GM06990 (cell line): Measurements from ENCODE around the gene RASSF8.

Experiments used
- DNase-seq: peaks from one replicate; pipeline ENCODE4 v3.0.0-alpha.2; 2011; ENCODE audit not compliant: insufficient read length; ENCODE audit errors: extremely low read depth
- H3K27me3 ChIP-seq: replicated peaks from 2 replicates; pipeline ENCODE4 v1.6.0; 2011; ENCODE audit warnings: low read length; ENCODE audit not compliant: control insufficient read depth, insufficient read depth
- H3K36me3 ChIP-seq: 2 replicates; pipeline ENCODE4 v1.5.1; 2011; ENCODE audit warnings: low read length; ENCODE audit not compliant: control insufficient read depth, insufficient read depth
- H3K4me3 ChIP-seq: replicated peaks from 2 replicates; pipeline ENCODE4 v1.5.1; 2011; ENCODE audit warnings: low read depth, mild to moderate bottlenecking, control low read depth, low read length
- TF ChIP-seq, protein P1 (sequence below): IDR thresholded peaks from 2 replicates; pipeline ENCODE4 v1.5.1; 2011; ENCODE audit warnings: low read length, control low read depth, mild to moderate bottlenecking, inconsistent platforms; ENCODE audit not compliant: insufficient read depth, poor library complexity, severe bottlenecking

The RASSF8 gene, protein sequence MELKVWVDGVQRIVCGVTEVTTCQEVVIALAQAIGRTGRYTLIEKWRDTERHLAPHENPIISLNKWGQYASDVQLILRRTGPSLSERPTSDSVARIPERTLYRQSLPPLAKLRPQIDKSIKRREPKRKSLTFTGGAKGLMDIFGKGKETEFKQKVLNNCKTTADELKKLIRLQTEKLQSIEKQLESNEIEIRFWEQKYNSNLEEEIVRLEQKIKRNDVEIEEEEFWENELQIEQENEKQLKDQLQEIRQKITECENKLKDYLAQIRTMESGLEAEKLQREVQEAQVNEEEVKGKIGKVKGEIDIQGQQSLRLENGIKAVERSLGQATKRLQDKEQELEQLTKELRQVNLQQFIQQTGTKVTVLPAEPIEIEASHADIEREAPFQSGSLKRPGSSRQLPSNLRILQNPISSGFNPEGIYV

DNA sequence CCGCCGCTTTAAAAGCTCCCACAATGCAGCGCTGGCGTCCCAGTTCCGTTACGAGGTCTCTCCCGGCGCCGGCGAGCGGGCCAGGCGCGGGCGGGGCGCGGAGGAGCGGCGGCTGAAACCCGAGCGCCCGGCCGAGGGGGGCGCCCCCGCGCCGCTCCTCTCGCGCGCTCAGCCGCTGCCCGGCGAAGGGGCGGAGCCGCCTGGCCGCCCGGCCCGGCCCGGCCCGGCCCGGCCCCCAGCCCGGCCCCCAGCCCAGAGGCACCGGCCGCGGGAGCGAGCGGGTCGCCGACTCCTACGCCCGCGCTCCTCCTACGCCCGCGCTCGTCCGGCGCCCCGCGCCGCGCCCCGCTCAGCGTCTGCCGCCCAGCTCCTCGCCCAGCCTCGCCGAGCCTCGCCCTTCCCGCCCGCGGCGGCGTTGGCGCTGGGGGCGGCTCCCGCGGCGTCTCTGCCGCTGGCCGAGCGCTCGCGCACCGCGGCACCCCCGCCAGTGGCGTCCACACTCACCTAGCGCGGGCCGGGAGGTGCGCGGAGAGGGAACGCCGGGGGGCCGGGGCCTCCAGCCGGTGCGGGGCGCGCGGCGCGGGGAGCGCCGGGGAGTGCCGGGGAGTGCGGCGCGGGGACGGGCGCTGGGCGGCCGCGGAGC, at the start of gene RASSF8:
RASSF8 (plus strand) TSS at position 255 of the 643 bp plus-strand sequence. CDS start 96,662 bp downstream, outside the sequence.
- no peaks in the 10 kb centered on the region for H3K36me3 ChIP-seq
- TF ChIP-seq, protein P1, sequence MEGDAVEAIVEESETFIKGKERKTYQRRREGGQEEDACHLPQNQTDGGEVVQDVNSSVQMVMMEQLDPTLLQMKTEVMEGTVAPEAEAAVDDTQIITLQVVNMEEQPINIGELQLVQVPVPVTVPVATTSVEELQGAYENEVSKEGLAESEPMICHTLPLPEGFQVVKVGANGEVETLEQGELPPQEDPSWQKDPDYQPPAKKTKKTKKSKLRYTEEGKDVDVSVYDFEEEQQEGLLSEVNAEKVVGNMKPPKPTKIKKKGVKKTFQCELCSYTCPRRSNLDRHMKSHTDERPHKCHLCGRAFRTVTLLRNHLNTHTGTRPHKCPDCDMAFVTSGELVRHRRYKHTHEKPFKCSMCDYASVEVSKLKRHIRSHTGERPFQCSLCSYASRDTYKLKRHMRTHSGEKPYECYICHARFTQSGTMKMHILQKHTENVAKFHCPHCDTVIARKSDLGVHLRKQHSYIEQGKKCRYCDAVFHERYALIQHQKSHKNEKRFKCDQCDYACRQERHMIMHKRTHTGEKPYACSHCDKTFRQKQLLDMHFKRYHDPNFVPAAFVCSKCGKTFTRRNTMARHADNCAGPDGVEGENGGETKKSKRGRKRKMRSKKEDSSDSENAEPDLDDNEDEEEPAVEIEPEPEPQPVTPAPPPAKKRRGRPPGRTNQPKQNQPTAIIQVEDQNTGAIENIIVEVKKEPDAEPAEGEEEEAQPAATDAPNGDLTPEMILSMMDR: no peak
- peak; percentile 37 for DNase-seq
- H3K27me3 ChIP-seq: peaks cover 1% of the 10 kb centered on the region
- H3K4me3 ChIP-seq: peak within 1 kb of the TSS; percentile 55

DNA sequence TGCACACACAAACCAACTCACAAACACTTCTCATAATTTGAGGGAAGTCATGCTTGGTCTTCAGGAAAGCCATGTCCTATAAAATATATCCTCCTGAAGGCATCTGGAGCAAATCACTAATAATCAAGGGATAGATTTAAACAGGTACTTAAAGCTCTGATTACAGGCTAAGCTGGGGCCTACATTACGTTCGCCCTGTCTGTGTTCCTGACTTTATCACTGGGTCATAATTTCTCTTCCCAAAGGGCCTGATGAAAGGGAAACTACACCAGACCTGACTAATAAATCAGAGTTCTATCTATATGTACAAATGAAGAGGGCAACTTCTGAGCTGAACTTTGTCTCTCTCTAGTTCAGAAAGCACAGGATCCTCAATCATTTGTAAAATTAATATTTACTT, 43.9 kb upstream of the RASSF8 start:
- Histone ChIP-seq H3K27me3 (no peaks in the 10 kb centered on the region), H3K4me3 (no peak overlapping the region), H3K36me3 (no peaks in the 10 kb centered on the region)
- TF ChIP-seq, protein P1: no peak
- no peak for DNase-seq

DNA sequence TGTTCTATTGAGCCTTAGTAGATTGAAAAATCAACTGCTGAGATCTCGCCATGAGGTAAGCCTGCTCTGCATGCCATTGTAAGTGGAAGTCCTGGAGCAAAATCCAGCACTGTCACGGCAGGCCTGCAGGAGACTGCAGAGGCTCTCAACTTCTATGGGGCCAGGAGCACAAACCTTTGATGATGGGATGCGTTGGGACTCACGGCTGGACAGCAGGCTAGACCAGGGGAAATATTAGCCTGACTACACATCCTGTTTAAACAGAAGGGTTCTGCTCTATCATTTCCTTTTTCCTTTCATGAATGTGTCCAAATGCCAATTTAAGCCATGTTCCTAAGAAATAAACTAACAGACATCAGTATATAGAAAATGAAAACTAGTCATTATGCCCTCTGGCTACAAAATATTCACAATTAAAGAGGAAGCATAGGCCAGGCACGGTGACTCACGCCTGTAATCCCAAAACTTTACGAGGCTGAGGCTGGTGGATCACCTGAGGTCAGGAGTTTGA, 33.9 kb upstream of the RASSF8 start:
- Histone ChIP-seq H3K27me3 (no peaks in the 10 kb centered on the region), H3K4me3 (no peak overlapping the region), H3K36me3 (no peaks in the 10 kb centered on the region)
- DNase-seq: no peak
- TF ChIP-seq, protein P1: no peak

DNA sequence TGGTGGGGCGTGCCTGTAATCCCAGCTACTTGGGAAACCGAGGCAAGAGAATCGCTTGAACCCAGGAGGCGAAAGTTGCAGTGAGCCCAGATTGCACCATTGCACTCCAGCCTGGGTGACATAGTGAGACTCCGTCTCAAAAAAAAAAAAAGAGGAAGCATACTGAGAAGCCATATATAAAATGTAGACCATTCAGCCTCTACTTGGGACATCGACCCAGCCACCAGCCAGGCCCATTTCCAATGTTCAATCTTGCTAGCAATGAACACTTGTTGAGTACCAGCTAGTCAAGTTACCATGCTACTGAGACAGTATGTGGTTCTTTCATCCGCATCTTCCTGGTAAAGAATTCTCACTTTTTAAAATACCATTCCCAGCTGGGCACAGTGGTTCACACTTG, 33.4 kb upstream of the RASSF8 start:
- TF ChIP-seq, protein P1: no peak
- no peak for DNase-seq
- Histone ChIP-seq H3K4me3 (no peak overlapping the region), H3K27me3 (no peaks in the 10 kb centered on the region), H3K36me3 (no peaks in the 10 kb centered on the region)

DNA sequence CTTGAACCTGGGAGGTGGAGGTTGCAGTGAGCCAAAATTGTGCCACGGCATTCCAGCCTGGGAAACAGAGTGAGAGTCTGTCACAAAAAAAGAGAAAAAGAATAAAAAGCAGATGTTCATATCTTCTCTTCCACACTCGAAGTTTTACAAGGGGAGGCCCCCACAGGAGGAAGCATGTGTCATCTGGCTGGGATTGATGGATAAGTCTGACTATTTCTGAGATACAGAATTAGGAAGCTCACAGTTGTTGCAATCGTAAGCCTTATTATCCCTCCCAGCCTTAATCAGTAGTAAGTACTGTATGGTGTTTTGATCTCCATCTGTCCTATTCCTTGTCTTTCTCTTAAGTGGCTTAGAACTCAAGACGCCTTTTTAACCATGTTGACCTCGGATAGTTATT, 31.9 kb upstream of the RASSF8 start:
- Histone ChIP-seq H3K36me3 (no peaks in the 10 kb centered on the region), H3K4me3 (no peak overlapping the region), H3K27me3 (no peaks in the 10 kb centered on the region)
- TF ChIP-seq, protein P1: no peak
- no peak for DNase-seq
